ENCODE results near the gene ZNF385B.
"Not testable (repeated sequence)": the region's sequence is repeated elsewhere in the genome, so short reads cannot be mapped to it uniquely, and the experiment has no call there.

Gene ZNF385B

DNA sequence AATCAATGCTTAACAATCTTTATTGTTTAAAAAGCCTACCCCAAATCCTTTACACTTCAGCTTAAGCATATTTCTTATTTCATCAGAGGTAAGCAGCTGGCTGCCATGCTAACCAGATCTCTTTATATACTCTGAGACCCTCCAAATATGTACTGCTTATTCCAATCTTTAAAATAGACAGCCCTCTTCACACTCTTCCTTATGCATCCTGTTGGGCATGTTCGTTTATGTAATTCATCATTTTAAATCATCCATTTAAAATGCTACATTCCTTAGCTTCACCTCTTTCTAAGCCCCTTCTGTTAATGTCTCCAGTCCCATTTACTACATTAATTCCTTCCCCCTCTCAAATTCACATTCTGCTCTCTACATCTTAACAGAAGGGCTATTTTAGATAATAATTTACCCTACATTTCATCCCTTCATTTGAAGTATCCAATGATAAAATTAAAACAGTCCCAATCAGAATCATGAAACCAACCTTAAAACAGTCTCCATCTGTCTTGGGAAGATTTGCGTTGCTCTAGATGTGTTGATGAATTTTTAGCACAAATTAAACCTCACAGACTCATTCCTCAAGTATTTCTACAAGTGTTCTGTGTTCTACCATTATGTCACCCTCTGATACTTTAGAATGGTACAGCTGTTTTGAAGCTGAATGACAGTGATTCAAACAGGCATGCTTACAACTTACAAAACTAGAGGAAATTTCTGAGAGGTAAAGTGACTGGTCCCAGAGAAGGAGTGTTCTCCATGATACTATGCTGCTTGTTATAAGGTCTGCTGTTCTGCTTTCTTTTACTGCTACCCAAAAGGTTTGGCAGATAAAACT is 59.1 kb downstream of the ZNF385B start:
- DNase-seq (ENCODE audit: low spot score), result no peak

DNA sequence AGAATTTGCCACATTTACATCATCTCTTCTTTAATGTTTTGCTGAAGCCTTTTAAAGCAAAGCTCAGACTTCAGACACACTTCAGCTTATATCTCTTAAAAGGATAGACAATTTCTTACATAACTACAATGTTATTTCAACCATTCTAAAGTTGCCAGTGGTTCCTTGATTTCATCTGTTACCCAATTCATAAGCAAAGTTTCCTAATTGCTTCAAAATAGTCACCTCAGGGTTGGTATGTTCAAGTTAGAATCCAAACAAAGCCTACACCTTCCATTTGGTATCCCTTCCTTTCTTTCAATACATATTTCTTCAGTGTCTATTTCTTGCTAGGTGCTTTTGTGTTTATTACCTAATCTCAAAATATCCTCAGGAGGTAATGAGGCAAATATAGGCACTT is 60.6 kb downstream of the ZNF385B start:
- no peak for DNase-seq (ENCODE audit: low spot score)

DNA sequence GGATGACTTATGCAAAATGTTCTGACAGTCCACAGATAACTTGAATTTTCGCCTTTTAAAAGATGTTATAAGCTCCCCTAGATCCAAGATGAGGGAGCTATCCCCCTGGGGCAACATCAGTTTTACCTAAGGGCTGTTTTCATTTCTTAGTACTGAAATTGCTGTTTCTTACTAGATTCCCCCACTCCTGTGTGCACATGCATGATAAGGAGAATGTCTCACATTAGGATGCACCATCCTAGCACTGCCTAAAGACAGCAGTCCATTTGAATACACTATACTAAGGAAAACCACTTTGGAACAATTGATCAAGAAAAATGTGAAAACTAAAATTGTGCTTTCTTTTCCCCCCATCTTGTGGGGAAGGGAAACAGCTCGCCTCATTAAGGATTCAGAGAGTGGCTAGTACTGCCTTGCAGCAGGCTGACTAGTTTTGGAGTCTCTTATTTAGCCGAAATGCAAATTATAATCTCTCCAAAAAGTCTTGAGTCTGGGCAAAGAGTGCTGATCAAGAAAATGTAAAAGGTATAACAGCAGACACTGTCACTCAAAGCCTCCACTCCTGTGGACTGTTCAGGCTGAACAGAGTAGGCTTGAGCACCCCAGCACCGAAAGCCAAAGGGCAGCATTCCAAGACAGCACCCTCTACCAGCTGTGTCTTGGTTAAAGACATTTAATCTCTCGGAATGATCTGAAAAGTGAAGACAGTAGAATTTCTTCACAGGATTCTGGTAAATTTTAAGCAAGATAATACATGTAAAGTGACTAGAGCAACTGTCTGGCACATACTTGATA is 65.0 kb downstream of the ZNF385B start:
- DNase-seq (ENCODE audit: low spot score), result no peak

DNA sequence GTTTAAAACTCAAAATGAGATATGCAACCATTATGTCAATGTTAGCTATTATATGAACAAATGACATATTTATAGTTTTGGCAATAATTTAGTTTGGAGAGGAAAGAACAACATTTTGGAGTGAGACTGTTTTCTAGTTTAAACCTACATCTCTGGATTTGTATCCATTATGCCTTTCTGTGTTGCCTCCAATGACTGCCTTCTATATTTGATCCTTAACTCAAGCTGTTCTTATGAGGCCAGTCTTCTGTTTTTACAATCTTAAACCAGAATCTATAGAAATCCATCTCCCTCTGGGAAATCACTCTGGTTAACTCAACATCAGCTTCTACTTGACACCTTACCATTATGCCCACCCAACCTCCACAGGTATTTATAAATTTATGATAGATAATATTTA is 67.5 kb downstream of the ZNF385B start:
- DNase-seq (ENCODE audit: low spot score), result no peak

DNA sequence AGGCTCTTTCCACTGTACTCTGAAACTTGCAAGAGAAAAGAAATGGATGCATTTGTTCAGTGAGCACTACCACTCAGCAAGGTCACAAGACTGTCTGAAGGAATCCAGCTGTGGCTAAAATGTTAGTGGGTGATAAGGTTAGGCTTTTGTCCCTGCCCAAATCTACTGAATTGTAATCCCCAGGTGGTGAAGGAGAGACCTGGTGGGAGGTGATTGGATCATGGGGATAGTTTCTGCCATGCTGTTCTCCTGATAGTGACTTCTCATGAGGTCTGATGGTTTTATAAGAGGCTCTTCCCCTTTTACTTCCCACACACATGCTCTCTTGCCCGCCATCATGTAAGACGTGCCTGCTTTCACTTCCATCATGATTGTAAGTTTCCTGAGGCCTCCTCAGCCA is 68.2 kb downstream of the ZNF385B start:
- no peak for DNase-seq (ENCODE audit: low spot score)

DNA sequence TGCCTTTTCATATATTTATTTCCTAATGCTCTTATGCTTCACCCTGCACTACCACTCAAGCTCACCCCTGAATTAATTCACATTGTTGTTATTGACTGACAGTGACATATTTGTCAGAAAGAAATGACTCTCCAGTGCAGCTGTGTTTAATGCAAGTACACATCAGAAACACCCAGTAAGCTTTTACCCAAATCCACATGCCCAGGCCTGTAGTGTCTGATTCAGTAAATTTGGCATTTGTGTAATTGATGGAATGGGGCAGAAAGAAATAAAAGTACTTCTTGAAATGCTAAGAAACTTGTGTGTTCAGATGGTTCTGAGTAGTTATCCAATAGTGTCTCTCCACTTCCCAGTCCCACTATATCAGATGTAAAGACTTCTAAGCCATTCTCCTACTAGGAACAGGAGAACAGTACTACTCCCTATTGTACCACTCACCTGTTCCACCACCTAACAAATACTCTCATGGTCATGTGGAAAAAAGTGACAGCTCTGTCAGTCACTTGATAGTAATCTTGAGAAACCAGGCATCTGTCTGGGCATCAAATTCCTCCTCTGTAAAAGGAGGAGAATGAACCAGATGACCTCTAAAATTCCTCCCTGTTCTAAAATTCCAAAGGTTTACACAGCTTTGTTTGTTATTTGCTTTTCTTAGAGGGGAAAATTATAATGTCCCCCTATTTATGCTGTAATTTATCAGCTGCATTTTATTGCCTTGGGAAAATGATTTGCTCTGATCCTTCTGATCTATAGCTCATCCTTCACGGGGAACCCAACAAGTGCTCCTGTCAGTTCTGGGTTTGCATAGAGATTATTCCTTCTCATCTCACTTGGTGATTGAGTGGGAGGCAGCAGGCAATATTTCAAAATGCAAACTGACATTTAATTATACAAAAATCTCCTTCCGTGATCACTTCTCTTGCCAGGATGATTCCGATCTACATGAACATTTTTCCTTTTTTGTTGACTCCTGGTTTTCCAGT is 70.9 kb downstream of the ZNF385B start:
- no peak for DNase-seq (ENCODE audit: low spot score)

DNA sequence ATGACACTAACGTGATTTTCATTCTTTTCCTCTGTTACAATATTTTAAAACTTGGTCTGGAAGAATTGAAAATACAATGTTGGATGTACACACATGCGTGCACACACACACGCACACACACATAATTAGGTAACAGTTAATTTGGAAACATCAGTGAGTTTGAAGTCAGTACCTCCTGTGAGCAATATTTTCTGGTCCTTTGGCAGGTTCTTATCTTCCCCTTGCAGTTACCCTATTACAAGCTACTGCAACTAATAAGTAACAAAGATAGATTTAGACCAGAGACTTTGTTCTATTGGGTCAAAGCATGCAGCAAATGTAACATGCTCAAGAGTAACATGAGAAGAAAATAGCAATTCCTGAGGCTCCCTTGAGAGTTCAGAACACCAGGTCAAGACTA is 73.3 kb downstream of the ZNF385B start:
- no peak for DNase-seq (ENCODE audit: low spot score)

DNA sequence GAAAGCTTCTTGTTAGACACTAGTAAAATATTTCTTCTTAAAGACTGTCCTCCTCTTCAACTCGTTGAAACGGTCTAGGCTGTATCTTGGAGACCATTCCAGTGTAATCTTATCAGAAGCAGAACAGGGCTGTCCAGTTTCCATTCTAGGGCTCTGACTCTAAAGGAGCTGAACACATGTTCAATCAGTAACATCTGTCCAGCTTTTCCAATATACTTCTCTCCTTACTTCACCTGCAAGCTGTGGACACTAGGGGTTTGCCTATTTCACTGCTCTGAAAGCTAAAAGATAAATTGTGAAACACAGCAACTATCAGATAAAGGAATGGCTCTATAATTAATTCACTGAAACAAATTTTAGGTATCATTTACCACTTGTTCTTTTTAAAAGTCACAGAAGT is 73.8 kb downstream of the ZNF385B start:
- DNase-seq (ENCODE audit: low spot score), result no peak

DNA sequence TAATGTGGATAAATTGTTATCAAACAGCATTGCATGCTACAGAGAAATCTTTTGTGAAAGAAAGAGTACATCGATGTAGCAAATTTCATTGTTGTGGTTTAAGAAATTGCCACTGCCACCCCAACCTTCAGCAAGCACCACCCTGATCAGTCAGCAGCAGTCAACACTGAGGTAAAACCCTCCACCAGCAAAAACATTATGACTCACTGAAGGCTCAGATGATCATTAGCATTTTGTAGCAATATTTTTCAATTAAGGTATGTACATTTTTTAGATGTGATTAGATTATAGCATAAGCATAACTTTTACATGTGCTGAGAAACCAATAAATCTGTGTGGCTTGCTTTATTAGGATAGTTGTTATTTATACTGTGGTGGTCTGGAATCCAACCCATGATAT is 75.5 kb downstream of the ZNF385B start:
- no peak for DNase-seq (ENCODE audit: low spot score)

DNA sequence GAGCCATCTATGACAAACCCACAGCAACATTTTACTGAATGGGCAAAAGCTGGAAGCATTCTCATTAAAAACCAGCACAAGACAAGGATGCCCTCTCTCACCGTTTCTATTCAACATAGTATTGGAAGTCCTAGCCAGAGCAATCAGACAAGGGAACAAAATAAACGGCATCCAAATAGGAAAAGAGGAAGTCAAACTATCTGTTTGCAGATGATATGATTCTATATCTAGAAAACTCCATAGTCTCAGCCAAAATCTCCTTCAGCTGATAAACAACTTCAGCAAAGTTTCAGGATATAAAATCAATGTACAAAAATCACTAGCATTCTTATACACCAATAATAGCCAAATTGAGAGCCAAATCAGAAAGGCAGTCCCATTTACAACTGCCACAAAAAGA is 79.1 kb downstream of the ZNF385B start:
- DNase-seq (ENCODE audit: low spot score), result not testable (repeated sequence)

DNA sequence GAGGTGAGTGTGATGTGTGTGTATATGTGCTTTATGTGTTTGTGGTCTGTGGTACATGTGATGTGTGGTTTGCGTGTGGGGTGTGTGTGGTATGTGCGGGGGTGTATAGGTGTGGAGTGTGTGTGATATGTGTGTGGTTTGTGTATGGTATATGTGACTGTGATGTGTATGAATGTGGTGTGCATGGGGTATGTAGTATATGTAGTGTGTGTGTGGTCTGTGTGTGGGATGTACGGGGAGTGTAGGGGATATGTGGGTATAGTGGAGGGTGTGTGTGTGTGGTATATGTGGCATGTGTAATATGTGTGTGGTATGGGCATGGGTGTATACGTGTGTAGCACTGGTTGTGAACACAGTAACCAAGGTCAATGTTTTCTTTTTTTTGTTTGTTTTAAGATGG is 87.4 kb downstream of the ZNF385B start:
- DNase-seq (ENCODE audit: low spot score), result no peak

DNA sequence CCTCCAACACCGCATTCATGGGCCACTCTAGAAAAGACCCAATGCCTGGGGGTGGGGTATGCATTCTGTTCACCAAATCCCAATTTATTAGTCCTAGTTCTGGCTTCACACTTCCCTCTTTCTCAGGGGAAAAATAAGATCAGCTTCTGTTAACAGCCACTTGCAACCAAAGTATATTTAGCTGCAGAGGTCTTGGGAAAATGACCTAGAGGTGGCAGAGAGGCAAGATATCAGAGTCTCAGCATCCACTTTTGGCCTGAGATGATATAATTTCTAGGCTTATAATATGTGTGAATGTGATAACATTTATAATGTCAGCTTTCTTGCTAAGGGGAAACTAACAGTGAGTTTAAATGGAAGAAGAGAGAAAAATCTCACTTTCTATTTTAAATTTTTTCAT is 89.1 kb downstream of the ZNF385B start:
- DNase-seq (ENCODE audit: low spot score), result no peak

DNA sequence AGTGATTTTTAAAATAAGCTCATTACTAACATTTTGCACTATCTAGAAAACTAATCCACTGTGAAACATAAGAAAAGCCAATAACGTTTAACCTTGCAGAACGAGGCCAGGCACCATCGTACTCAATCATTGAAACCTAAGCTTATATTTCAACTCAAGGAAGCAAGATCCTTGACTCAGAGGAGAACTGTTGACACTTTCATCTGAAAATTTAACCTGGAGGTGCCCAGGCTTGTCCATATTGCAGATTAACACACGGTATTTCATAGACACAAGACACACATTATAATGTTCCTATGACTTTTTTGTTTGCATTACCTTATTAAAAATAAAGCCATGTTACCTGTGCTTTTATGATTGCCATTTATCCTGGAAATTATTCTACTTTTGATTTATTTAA is 89.6 kb downstream of the ZNF385B start:
- no peak for DNase-seq (ENCODE audit: low spot score)

DNA sequence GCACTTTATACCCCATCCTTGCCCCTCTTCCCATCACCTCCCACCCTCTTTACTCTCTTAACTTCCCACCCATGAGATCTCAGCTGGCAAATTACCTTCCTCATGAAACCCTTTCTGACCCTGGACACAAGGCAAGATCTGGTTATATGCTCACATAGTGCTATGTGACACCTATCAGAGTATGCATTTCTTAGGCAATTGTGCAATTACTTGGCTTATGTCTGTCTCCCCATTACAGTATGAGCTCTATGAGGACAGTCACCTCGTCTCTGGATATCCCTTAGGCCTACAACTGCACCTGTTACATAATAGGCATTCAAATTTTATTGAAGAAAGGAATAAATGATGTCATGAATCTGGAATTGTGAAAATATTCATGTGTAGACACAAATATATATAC is 91.4 kb downstream of the ZNF385B start:
- DNase-seq (ENCODE audit: low spot score), result no peak

DNA sequence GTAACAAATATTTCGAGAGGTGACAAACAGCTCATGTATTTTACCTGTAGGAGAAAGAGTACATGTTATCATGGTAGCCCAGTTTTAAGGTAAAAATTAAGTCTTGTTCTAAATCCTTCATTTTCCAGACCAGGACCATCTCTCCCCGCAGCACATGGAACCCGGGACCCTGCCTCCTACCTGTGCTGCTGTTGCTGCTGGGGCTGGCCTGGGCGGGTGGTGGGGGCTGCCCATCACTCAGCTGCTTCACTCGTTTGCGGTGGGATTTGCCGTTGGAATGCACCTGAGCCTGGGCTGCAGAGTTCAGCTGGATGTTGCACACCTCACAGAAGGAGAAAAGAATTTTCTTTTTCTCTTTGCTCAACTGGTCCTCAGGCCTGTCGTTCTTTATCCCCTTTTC is 92.1 kb downstream of the ZNF385B start:
- DNase-seq (ENCODE audit: low spot score), result no peak

DNA sequence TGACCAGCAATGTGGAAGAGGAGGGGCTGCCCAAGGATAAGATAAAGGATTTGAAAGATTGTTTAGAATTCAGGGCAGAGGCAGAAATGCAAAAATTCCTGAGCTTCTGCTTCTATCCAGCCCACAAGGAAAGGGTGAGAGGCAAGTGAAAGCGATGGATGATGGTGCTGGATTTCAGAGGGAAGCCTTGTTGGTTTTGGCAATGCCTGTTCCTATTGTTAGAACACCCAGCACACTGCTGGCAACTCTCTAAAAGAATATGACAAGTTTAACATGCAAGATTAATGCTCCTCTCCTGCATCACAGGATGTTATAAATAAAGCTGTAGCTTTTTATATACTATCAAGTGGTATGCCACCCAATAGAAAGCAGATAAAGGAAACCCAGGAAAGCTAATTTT is 92.6 kb downstream of the ZNF385B start:
- no peak for DNase-seq (ENCODE audit: low spot score)

DNA sequence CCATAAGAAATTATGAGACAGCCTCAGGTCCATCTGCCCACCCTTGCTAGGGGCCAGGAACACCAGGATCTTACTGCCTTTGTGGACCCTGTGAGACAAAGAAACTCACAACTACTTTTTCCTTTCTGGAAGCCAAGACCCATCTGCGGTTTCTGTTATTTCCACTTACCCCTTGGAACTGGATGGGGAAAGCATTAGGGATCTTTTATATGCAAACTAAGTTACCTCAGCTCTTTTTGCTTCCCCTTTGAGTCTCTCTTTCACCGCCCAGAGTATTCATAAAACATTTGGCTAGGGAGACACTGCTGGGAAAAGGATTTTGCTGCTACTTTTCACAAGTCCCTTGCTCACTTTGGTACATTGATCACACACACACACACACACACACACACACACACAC is 95.7 kb downstream of the ZNF385B start:
- DNase-seq (ENCODE audit: low spot score), result no peak

DNA sequence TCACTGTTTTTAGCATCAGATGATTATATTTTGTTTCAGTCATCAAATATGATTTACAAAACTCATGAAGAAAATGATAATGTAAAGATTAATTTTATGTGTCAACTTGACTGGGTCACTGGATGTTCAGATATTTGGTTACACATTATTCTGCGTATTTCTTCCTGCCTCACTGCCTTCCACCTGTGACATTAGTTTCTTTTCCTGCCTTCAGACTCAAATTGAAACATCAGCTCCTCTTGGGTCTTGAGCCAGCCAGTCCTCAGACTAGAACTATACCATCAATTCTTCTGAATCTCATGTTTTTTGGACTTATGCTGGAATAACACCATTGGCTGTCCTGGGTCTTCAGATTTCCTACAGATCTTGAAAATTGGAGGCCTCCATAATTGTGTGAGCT is 96.7 kb downstream of the ZNF385B start:
- DNase-seq (ENCODE audit: low spot score), result no peak

DNA sequence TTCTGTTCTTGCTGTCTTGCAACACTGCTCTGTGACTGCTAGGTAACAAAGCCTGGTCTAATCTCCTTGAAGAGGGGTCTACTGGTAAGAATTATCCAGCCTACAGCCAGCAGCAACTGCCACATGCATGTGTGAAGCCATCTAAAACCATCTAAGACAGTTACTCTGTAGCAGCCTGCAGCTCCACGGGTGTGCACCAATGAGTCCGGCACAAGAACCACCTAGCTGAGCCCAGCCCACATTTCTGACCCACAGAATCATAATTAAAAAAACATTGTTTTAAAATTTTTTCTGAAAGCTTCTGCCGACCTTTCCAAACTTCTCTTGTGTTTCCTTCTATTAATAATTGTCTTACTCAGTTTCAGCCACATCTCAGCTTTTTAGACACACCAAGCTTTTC is 102.8 kb downstream of the ZNF385B start:
- no peak for DNase-seq (ENCODE audit: low spot score)

DNA sequence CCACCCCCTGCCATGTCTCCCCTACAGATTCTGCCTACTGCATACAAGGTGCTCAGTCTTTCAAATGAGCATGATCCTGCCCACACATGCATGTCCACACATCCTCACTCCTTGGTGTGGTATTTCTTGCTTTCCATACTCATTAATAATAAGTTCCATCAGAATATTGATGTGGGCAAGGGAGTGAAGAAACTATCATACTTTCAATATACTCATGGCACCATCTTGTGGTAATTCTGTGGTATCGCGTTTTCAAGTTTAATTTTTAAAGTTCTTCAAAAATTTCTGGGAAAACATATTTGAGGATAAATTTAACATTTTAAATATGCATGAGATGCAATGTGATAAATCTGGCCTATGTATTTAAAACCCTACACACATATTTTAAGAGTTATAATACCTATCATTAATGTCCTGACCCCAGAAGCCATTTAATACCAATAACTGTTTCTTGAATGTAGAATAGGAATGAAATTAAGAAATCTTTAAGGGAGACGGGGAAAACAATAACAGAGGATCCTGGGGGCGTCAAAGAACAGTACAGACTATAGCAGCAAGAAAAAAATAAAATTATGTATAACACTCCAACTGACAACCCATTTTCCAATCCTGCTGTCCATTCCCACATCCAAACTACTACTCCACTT is 110.1 kb downstream of the ZNF385B start:
- no peak for DNase-seq (ENCODE audit: low spot score)

DNA sequence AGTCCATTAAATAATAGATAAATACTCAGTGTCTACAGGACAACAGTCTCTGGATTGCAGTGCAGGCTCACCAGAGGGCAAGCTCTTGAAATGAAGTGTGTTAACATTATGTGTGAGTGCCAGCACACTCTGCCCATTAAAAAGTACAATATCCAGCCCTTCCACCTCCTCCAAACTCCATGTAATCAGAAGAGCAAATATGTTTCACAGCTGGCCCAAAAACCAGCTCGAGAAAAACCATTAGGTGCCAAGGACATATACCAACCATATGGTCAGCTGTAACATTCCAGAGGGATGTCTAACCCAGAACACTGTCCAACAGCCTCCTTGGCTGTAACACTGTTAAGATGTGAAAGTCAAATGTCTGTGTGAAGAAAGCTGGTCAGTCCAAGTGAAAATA is 112.2 kb downstream of the ZNF385B start:
- no peak for DNase-seq (ENCODE audit: low spot score)

DNA sequence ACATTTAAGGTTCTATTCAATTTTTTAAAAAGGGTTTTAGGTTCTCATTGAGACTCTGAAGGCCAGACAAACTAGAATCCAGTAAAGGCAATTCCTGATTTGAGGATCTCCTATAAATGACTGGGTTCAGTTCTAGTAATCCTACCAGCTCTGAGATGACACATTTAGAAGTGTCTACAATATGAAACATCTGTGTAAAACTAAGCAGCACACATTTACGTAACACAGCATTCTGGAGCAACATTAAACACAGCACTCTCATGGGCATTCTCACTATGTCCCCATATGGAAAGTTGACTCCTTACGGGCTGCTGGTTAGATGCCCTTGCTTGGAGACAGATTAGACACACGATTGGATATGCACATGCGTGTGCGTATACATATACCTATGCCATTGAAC is 114.4 kb downstream of the ZNF385B start:
- DNase-seq (ENCODE audit: low spot score), result no peak

All from CD4-positive, alpha-beta T cell treated with Interleukin-6 at 100 ng/mL for 8 hours (primary cell).